Prostate gland (tissue), 2 donors: ENCODE results near the gene ZNF385B.

Experiments
- POLR2A ChIP-seq: fragments of 450-650 bp; IDR thresholded peaks from one replicate; pipeline ENCODE4 v1.6.1; 2016; ENCODE audit warnings: antibody characterized with exemption, mild to moderate bottlenecking
- POLR2AphosphoS5 ChIP-seq: sonication (generic); formaldehyde crosslinking; IDR thresholded peaks from one replicate; pipeline ENCODE4 v1.6.1; 2017; ENCODE audit warnings: antibody characterized with exemption
- TF ChIP-seq, protein P1 (sequence below), 4 experiments: fragments of 200-600 bp in 2 of 4; fragments of 450-650 bp in 2 of 4; sonication (generic) in 2 of 4; IDR thresholded peaks; 1 replicate in 3 of 4; 2 replicates in 1 of 4; pipeline ENCODE4 v1.5.1; 2016 to 2019; ENCODE audit warnings: antibody characterized with exemption in 4 of 4, mild to moderate bottlenecking in 2 of 4, moderate library complexity in 2 of 4

DNA sequence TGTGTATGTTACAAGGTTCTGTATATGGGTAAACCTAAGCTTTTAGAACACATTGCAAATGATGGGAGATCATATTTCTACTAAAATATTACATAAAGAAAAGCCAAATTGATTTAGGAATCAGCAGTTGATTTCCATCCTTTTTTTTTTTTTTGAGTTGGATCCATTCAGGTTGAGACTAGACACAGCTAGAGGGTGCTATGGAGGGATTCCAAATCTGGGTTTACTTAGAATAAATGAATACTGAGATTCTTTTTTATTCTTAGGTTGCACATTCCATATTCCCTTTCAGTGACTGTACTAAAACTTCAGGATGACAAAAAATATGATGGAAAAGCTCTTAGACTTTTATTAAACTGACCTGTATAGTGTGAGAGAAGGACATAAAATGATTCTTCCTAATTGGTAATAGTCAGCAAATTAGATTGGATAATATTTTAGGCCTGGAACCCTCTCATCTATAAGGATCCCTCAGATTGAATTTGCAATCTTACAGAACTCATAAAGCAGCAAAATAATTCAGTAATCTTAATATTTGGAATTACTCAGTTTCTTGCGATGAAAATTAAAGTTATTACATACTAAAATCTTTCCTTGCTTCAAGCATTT is 413.5 kb downstream of the ZNF385B start:
- TF ChIP-seq, protein P1, sequence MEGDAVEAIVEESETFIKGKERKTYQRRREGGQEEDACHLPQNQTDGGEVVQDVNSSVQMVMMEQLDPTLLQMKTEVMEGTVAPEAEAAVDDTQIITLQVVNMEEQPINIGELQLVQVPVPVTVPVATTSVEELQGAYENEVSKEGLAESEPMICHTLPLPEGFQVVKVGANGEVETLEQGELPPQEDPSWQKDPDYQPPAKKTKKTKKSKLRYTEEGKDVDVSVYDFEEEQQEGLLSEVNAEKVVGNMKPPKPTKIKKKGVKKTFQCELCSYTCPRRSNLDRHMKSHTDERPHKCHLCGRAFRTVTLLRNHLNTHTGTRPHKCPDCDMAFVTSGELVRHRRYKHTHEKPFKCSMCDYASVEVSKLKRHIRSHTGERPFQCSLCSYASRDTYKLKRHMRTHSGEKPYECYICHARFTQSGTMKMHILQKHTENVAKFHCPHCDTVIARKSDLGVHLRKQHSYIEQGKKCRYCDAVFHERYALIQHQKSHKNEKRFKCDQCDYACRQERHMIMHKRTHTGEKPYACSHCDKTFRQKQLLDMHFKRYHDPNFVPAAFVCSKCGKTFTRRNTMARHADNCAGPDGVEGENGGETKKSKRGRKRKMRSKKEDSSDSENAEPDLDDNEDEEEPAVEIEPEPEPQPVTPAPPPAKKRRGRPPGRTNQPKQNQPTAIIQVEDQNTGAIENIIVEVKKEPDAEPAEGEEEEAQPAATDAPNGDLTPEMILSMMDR (IDR thresholded peaks at IDR 0.05), result no peak
- TF ChIP-seq POLR2A (no peak), POLR2AphosphoS5 (no peak)
